Nephron (organoid): ENCODE results near the gene RAPGEF1.

Source experiments
- H3K27ac Mint-ChIP-seq, 3 experiments: 2 replicates each; pipeline ENCODE4 v1.8.0; 2020; ENCODE audit warnings: mixed read lengths in 3 of 3, mild to moderate bottlenecking in 2 of 3, moderate library complexity in 1 of 3
- H3K27me3 Mint-ChIP-seq: 2 replicates; pipeline ENCODE4 v1.8.0; 2021; ENCODE audit warnings: low read depth, mild to moderate bottlenecking, moderate library complexity, mixed read lengths
- H3K36me3 Mint-ChIP-seq: 2 replicates; pipeline ENCODE4 v1.8.0; 2020; ENCODE audit warnings: low read depth, mixed read lengths
- H3K4me1 Mint-ChIP-seq: 2 replicates; pipeline ENCODE4 v1.8.0; 2020; ENCODE audit warnings: mixed read lengths
- H3K4me3 Mint-ChIP-seq, 3 experiments: 2 replicates each; pipeline ENCODE4 v1.8.0; 2020; ENCODE audit warnings: mild to moderate bottlenecking in 3 of 3, mixed read lengths in 3 of 3, moderate library complexity in 2 of 3
- H3K9me3 Mint-ChIP-seq: 2 replicates; pipeline ENCODE4 v1.8.0; 2020; ENCODE audit warnings: mixed read lengths
- CTCF ChIP-seq, 3 experiments: fragments of 200-600 bp; sonication (generic); IDR thresholded peaks; one replicate each; pipeline ENCODE4 v1.5.0; 2021; ENCODE audit warnings: antibody characterized with exemption in 3 of 3; ENCODE audit not compliant: unreplicated experiment in 3 of 3

The RAPGEF1 gene

GRCh38 chr9:131670247-131671132 lies 69.4 kb downstream of the RAPGEF1 start:
- Mint-ChIP-seq H3K36me3 (peaks cover 3% of the 10 kb centered on the region), H3K27me3 (peaks cover 4% of the 10 kb centered on the region), H3K4me1 (peaks cover 73% of the 10 kb centered on the region), H3K27ac (peak overlapping the region; percentile 74 to 90 (median 75)), H3K9me3 (peaks cover 2% of the 10 kb centered on the region), H3K4me3 (peak overlapping the region in 2 of 3 experiments; percentile 2 to 31)
- TF ChIP-seq CTCF (IDR thresholded peaks at IDR 0.05; ENCODE audit: unreplicated experiment in 3 of 3) = no peak

- peak overlapping the region; percentile 20 to 82 (median 75) for H3K27ac Mint-ChIP-seq
- no peak overlapping the region for H3K4me3 Mint-ChIP-seq
- H3K36me3 Mint-ChIP-seq = peaks cover 10% of the 10 kb centered on the region
- peaks cover 4% of the 10 kb centered on the region for H3K27me3 Mint-ChIP-seq
- H3K4me1 Mint-ChIP-seq = peaks cover 64% of the 10 kb centered on the region
- no peak for TF ChIP-seq CTCF (IDR thresholded peaks at IDR 0.05; ENCODE audit: unreplicated experiment in 3 of 3)
- peaks cover 7% of the 10 kb centered on the region for H3K9me3 Mint-ChIP-seq
These were observed 70.4 kb downstream of the RAPGEF1 start for GRCh38 chr9:131669269-131670157.

GRCh38 chr9:131668439-131669268 lies 71.2 kb downstream of the RAPGEF1 start:
- TF ChIP-seq CTCF (IDR thresholded peaks at IDR 0.05; ENCODE audit: unreplicated experiment in 3 of 3) = no peak
- Mint-ChIP-seq H3K36me3 (peaks cover 17% of the 10 kb centered on the region), H3K27ac (peak overlapping the region; percentile 20 to 82 (median 65)), H3K4me1 (peaks cover 60% of the 10 kb centered on the region), H3K4me3 (no peak overlapping the region), H3K9me3 (peaks cover 11% of the 10 kb centered on the region), H3K27me3 (peaks cover 4% of the 10 kb centered on the region)

- no peak overlapping the region for H3K27ac Mint-ChIP-seq
- peaks cover 63% of the 10 kb centered on the region for H3K4me1 Mint-ChIP-seq
- peaks cover 21% of the 10 kb centered on the region for H3K36me3 Mint-ChIP-seq
- peaks cover 11% of the 10 kb centered on the region for H3K9me3 Mint-ChIP-seq
- no peak overlapping the region for H3K4me3 Mint-ChIP-seq
- no peak for TF ChIP-seq CTCF (IDR thresholded peaks at IDR 0.05; ENCODE audit: unreplicated experiment in 3 of 3)
- peaks cover 4% of the 10 kb centered on the region for H3K27me3 Mint-ChIP-seq
These were observed 71.8 kb downstream of the RAPGEF1 start for GRCh38 chr9:131668057-131668438.

- peaks cover 4% of the 10 kb centered on the region for H3K27me3 Mint-ChIP-seq
- H3K4me1 Mint-ChIP-seq = peaks cover 61% of the 10 kb centered on the region
- no peak for TF ChIP-seq CTCF (IDR thresholded peaks at IDR 0.05; ENCODE audit: unreplicated experiment in 3 of 3)
- peaks cover 11% of the 10 kb centered on the region for H3K9me3 Mint-ChIP-seq
- H3K27ac Mint-ChIP-seq = no peak overlapping the region
- peaks cover 24% of the 10 kb centered on the region for H3K36me3 Mint-ChIP-seq
- no peak overlapping the region for H3K4me3 Mint-ChIP-seq
These were observed 72.3 kb downstream of the RAPGEF1 start for GRCh38 chr9:131667576-131667975.
